Measurements from ENCODE around the gene TAC3.

DNA sequence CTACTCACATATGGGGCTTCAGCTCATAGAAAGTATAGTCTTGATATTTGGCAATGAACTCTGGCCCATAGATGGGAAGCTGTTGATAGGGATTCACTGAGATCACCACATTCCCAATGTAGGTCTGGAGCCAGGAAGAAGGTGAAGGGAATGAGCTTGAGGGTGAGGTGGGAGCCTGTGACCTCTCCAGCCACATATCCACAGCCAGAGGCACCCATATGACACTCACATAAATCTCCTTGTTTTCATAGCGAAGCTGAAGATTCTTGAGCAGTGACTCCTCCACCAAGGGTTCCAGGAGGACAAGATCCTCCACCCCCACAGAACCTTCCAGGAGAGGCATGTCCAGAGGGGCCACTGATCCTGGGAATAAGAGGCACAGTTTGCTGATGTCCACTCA, 31.7 kb upstream of the TAC3 start:
- TF ChIP-seq, protein P1, sequence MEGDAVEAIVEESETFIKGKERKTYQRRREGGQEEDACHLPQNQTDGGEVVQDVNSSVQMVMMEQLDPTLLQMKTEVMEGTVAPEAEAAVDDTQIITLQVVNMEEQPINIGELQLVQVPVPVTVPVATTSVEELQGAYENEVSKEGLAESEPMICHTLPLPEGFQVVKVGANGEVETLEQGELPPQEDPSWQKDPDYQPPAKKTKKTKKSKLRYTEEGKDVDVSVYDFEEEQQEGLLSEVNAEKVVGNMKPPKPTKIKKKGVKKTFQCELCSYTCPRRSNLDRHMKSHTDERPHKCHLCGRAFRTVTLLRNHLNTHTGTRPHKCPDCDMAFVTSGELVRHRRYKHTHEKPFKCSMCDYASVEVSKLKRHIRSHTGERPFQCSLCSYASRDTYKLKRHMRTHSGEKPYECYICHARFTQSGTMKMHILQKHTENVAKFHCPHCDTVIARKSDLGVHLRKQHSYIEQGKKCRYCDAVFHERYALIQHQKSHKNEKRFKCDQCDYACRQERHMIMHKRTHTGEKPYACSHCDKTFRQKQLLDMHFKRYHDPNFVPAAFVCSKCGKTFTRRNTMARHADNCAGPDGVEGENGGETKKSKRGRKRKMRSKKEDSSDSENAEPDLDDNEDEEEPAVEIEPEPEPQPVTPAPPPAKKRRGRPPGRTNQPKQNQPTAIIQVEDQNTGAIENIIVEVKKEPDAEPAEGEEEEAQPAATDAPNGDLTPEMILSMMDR (IDR thresholded peaks at IDR 0.05): no peak
- no peak for TF ChIP-seq EP300 (IDR thresholded peaks at IDR 0.05)
- no peak for TF ChIP-seq POLR2A (IDR thresholded peaks at IDR 0.05)

Measured in sigmoid colon (tissue), 4 donors.